Stimulated activated CD4-positive, alpha-beta T cell treated with anti-CD3 and anti-CD28 coated beads, TNF-alpha, amount 100 ng/mL, for 1 hour (primary cell): ENCODE measurements around the gene MBLAC1.
"Not testable (repeated sequence)": the region's sequence is repeated elsewhere in the genome, so short reads cannot be mapped to it uniquely, and the experiment has no call there.

Experiments
- DNase-seq, 3 donors: peaks; one replicate each; pipeline ENCODE4 v3.0.0-alpha.2; 2020; ENCODE audit warnings: low read depth in 3 of 3, low spot score in 1 of 3

MBLAC1 gene

GRCh38 chr7:100120733-100121036 lies 6.1 kb upstream of the MBLAC1 start:
- DNase-seq, result no peak

- DNase-seq, result no peak
Measured at GRCh38 chr7:100122067-100122466, 4.7 kb upstream of the MBLAC1 start.

- DNase-seq, result no peak
Measured at GRCh38 chr7:100122568-100122967, 4.2 kb upstream of the MBLAC1 start.

- DNase-seq, result no peak
Measured at GRCh38 chr7:100124301-100125230, 2.2 kb upstream of the MBLAC1 start.

GRCh38 chr7:100126239-100126930 lies 382 bp upstream of the MBLAC1 start:
- DNase-seq, result no peak

- DNase-seq, result peak in 1 of 3 donors; percentile 9
Measured at GRCh38 chr7:100127866-100128636, 1.3 kb downstream of the MBLAC1 start.

- no peak for DNase-seq
Measured at GRCh38 chr7:100128637-100128963, 1.8 kb downstream of the MBLAC1 start.

GRCh38 chr7:100130220-100130607 lies 3.4 kb downstream of the MBLAC1 start:
- not testable (repeated sequence) for DNase-seq

- DNase-seq, result peak; percentile 51 to 78 (median 74)
Measured at GRCh38 chr7:100130608-100131453, 4.1 kb downstream of the MBLAC1 start.

- no peak for DNase-seq
Measured at GRCh38 chr7:100132126-100132525, 5.4 kb downstream of the MBLAC1 start.

GRCh38 chr7:100132697-100133151 lies 6.0 kb downstream of the MBLAC1 start:
- DNase-seq, result peak; percentile 27 to 45 (median 43)

- DNase-seq, result no peak
Measured at GRCh38 chr7:100137851-100138760, 11.3 kb downstream of the MBLAC1 start.

GRCh38 chr7:100141555-100141949 lies 14.8 kb downstream of the MBLAC1 start:
- DNase-seq, result no peak

- DNase-seq, result no peak
Measured at GRCh38 chr7:100142461-100142860, 15.7 kb downstream of the MBLAC1 start.

- DNase-seq, result not testable (repeated sequence)
Measured at GRCh38 chr7:100146350-100146749, 19.6 kb downstream of the MBLAC1 start.

GRCh38 chr7:100147278-100147677 lies 20.5 kb downstream of the MBLAC1 start:
- DNase-seq, result no peak

- DNase-seq, result no peak
Measured at GRCh38 chr7:100148225-100148558, 21.4 kb downstream of the MBLAC1 start.

- peak; percentile 83 to 97 (median 95) for DNase-seq
Measured at GRCh38 chr7:100148559-100149328, 22.0 kb downstream of the MBLAC1 start, which contains the start of gene LAMTOR4. TSS of gene LAMTOR4 (plus strand) at chr7:100148918. CDS start at chr7:100148973, 55 bp downstream.

- DNase-seq, result no peak
Measured at GRCh38 chr7:100152404-100152803, 25.6 kb downstream of the MBLAC1 start.
